Liver (tissue), 9 donors: ENCODE measurements around the gene THAP2. TPM values are rescaled to one million over a fixed set of nuclear protein-coding genes. Genes with fewer than 3 reads are reported as not detected.

ENCODE experiments used
- DNase-seq: peaks from one replicate; pipeline ENCODE4 v3.0.0-alpha.2; 2017; ENCODE audit warnings: low spot score
- H3K27ac ChIP-seq, 2 donors: one replicate each; pipeline ENCODE4 v1.7.0; 2013; ENCODE audit warnings: inconsistent platforms in 2 of 2, low read length in 2 of 2, control low read depth in 1 of 2, low read depth in 1 of 2, mild to moderate bottlenecking in 1 of 2
- H3K27me3 ChIP-seq, 4 donors: one replicate each; pipeline versions ENCODE4 v1.6.1 to v1.7.0; 2013; ENCODE audit warnings: low read length in 3 of 4, inconsistent platforms in 1 of 4, mild to moderate bottlenecking in 1 of 4, moderate library complexity in 1 of 4; ENCODE audit not compliant: control insufficient read depth in 4 of 4, insufficient read depth in 4 of 4
- H3K36me3 ChIP-seq, 4 donors: one replicate each; pipeline versions ENCODE4 v1.6.1 to v1.7.0; 2013; ENCODE audit warnings: low read length in 3 of 4, mild to moderate bottlenecking in 3 of 4, low read depth in 1 of 4, moderate library complexity in 1 of 4; ENCODE audit not compliant: control insufficient read depth in 4 of 4, insufficient read depth in 3 of 4
- H3K4me1 ChIP-seq, 4 donors: one replicate each; pipeline versions ENCODE4 v1.6.1 to v1.7.0; 2013; ENCODE audit warnings: low read length in 3 of 4, mild to moderate bottlenecking in 3 of 4, moderate library complexity in 1 of 4; ENCODE audit not compliant: control insufficient read depth in 4 of 4, insufficient read depth in 4 of 4
- H3K4me3 ChIP-seq, 3 donors: one replicate each; pipeline versions ENCODE4 v1.6.1 to v1.7.0; 2013; ENCODE audit warnings: low read length in 3 of 3, control low read depth in 1 of 3, low read depth in 1 of 3, mild to moderate bottlenecking in 1 of 3
- H3K9ac ChIP-seq, 2 donors: one replicate each; pipeline ENCODE4 v1.7.0; 2013; ENCODE audit warnings: low read length in 2 of 2, mild to moderate bottlenecking in 2 of 2, moderate library complexity in 2 of 2, control low read depth in 1 of 2, low read depth in 1 of 2
- H3K9me3 ChIP-seq, 4 donors: one replicate each; pipeline versions ENCODE4 v1.6.1 to v1.7.0; 2013; ENCODE audit warnings: low read length in 3 of 4; ENCODE audit not compliant: control insufficient read depth in 4 of 4
- EGR1 ChIP-seq, 2 donors: IDR thresholded peaks; 2 replicates each; pipeline ENCODE4 v1.6.1; 2016 to 2018; ENCODE audit warnings: antibody characterized with exemption in 2 of 2, low read depth in 2 of 2
- FOXA1 ChIP-seq: IDR thresholded peaks from 2 replicates; pipeline ENCODE4 v1.6.1; 2016; ENCODE audit warnings: antibody characterized with exemption
- FOXA2 ChIP-seq: IDR thresholded peaks from 2 replicates; pipeline ENCODE4 v1.6.1; 2016; ENCODE audit warnings: antibody characterized with exemption
- GABPA ChIP-seq, 2 donors: IDR thresholded peaks in 1 of 2; conservative IDR thresholded peaks in 1 of 2; 2 replicates each; pipeline ENCODE4 v1.6.1; 2016; ENCODE audit warnings: antibody characterized with exemption in 2 of 2, mild to moderate bottlenecking in 1 of 2, moderate library complexity in 1 of 2
- HNF4A ChIP-seq, 2 donors: conservative IDR thresholded peaks; 2 replicates each; pipeline ENCODE4 v1.6.1; 2016; ENCODE audit warnings: antibody characterized with exemption in 2 of 2, mild to moderate bottlenecking in 2 of 2
- HNF4G ChIP-seq: IDR thresholded peaks from 2 replicates; pipeline ENCODE4 v1.6.1; 2016; ENCODE audit warnings: antibody characterized with exemption
- JUND ChIP-seq, 2 donors: IDR thresholded peaks; 2 replicates each; pipeline ENCODE4 v1.6.1; 2016; ENCODE audit warnings: antibody characterized with exemption in 2 of 2
- NR2F2 ChIP-seq: IDR thresholded peaks from 2 replicates; pipeline ENCODE4 v1.6.1; 2016; ENCODE audit warnings: antibody characterized with exemption
- RAD21 ChIP-seq, 2 donors: IDR thresholded peaks; 2 replicates each; pipeline ENCODE4 v1.6.1; 2016; ENCODE audit warnings: antibody characterized with exemption in 2 of 2, mild to moderate bottlenecking in 2 of 2
- RXRA ChIP-seq, 2 donors: IDR thresholded peaks; 2 replicates each; pipeline ENCODE4 v1.6.1; 2017 to 2018; ENCODE audit warnings: antibody characterized with exemption in 2 of 2, mild to moderate bottlenecking in 1 of 2
- SP1 ChIP-seq: IDR thresholded peaks from 2 replicates; pipeline ENCODE4 v1.6.1; 2018; ENCODE audit warnings: antibody characterized with exemption, mild to moderate bottlenecking
- TAF1 ChIP-seq: conservative IDR thresholded peaks from 2 replicates; pipeline ENCODE4 v1.6.1; 2016; ENCODE audit warnings: antibody characterized with exemption, mild to moderate bottlenecking
- YY1 ChIP-seq: IDR thresholded peaks from 2 replicates; pipeline ENCODE4 v1.6.1; 2016; ENCODE audit warnings: antibody characterized with exemption, mild to moderate bottlenecking
- WGBS: extraction: QIAGEN DNeasy Blood & Tissue Kit; methylation state at CpG from one replicate; pipeline ENCODE4 v1.1.7; 2013; 5-methylcytosine and 5-hydroxymethylcytosine counted together
- polyA plus RNA-seq, 2 donors: library from polyadenylated mRNA; stranded (reverse) in 1 of 2; unstranded in 1 of 2; fragments of 200-250 nt in 1 of 2; fragments of >200 nt in 1 of 2; fragmentation: Nextera tagmentation in 1 of 2; extraction: Ambion mirVana in 1 of 2; gene quantifications; one replicate each; pipeline versions ENCODE4 v1.2.1 to v1.2.3, GENCODE V29; 2013 to 2015
- total RNA-seq, 2 donors: library from RNA; depleted of rRNA; stranded (reverse); fragments of >200 nt; gene quantifications; one replicate each; pipeline ENCODE4 v1.2.3, GENCODE V29; 2014
- TF ChIP-seq, protein P1 (sequence below): IDR thresholded peaks from 2 replicates; pipeline ENCODE4 v1.6.1; 2016; ENCODE audit warnings: antibody characterized with exemption
- TF ChIP-seq, protein P2 (sequence below): IDR thresholded peaks from 2 replicates; pipeline ENCODE4 v1.6.1; 2016; ENCODE audit warnings: antibody characterized with exemption
- TF ChIP-seq, protein P3 (sequence below): fragments of 150-350 bp; IDR thresholded peaks from 2 replicates; pipeline ENCODE4 v1.5.1; 2017; ENCODE audit warnings: improper control_type of control experiment, low read depth, low read length; ENCODE audit not compliant: missing input control
- TF ChIP-seq, protein P4 (sequence below): IDR thresholded peaks from 2 replicates; pipeline ENCODE4 v1.6.1; 2016; ENCODE audit warnings: antibody characterized with exemption, mild to moderate bottlenecking
- TF ChIP-seq, protein P5 (sequence below): IDR thresholded peaks from 2 replicates; pipeline ENCODE4 v1.6.1; 2016; ENCODE audit warnings: antibody characterized with exemption
- donor health status: healthy.
- donor health status: healthy.
- donor health status: healthy.
- donor health status: healthy.
- donor health status: healthy.

Gene THAP2
- total and polyA plus RNA-seq, 4 donors, result 0.82 to 2.5 (median 1.5) TPM

DNA sequence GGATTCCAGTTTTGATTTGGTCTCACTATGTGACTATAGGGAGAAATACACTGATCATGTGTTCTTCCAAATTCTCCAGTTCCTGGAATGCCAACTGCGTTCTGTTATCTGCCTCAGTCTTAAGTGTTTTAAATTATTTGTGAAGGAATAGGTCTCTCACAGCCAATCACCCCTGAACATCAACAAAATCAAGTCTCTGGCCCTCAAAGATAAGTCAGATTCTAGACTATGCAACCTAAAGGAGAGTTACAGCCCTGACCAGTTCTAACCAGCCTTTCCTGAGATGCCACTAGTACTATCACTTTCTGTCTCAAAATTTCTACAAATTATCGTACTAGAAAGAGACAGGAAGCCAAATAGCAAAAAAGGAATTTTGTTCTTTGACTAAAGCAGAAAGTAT is 22.7 kb upstream of the THAP2 start:
- H3K27me3 ChIP-seq, result no peaks in the 10 kb centered on the region
- WGBS, result 89% methylated on average over 2 of the region's 2 CpGs
- no peak overlapping the region for H3K9ac ChIP-seq
- H3K4me3 ChIP-seq, result no peak overlapping the region
- DNase-seq, result no peak
- H3K27ac ChIP-seq, result no peak overlapping the region
- no peaks in the 10 kb centered on the region for H3K9me3 ChIP-seq
- H3K4me1 ChIP-seq, result no peaks in the 10 kb centered on the region
- TF ChIP-seq, protein P1, sequence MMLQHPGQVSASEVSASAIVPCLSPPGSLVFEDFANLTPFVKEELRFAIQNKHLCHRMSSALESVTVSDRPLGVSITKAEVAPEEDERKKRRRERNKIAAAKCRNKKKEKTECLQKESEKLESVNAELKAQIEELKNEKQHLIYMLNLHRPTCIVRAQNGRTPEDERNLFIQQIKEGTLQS, result no peak
- TF ChIP-seq JUND (IDR thresholded peaks at IDR 0.05) (no peak), FOXA2 (no peak), SP1 (no peak), HNF4G (no peak), EGR1 (IDR thresholded peaks at IDR 0.05; ENCODE audit: low read depth in 2 of 2) (no peak), RAD21 (IDR thresholded peaks at IDR 0.05) (no peak), YY1 (no peak), HNF4A (conservative IDR thresholded peaks at IDR 0.05) (no peak), TAF1 (no peak), NR2F2 (no peak), RXRA (IDR thresholded peaks at IDR 0.05) (no peak), GABPA (IDR thresholded peaks at IDR 0.05 in 1 of 2, conservative IDR thresholded peaks at IDR 0.05 in 1 of 2) (no peak), FOXA1 (no peak)
- TF ChIP-seq, protein P2, sequence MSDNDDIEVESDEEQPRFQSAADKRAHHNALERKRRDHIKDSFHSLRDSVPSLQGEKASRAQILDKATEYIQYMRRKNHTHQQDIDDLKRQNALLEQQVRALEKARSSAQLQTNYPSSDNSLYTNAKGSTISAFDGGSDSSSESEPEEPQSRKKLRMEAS, result no peak
- TF ChIP-seq, protein P3, sequence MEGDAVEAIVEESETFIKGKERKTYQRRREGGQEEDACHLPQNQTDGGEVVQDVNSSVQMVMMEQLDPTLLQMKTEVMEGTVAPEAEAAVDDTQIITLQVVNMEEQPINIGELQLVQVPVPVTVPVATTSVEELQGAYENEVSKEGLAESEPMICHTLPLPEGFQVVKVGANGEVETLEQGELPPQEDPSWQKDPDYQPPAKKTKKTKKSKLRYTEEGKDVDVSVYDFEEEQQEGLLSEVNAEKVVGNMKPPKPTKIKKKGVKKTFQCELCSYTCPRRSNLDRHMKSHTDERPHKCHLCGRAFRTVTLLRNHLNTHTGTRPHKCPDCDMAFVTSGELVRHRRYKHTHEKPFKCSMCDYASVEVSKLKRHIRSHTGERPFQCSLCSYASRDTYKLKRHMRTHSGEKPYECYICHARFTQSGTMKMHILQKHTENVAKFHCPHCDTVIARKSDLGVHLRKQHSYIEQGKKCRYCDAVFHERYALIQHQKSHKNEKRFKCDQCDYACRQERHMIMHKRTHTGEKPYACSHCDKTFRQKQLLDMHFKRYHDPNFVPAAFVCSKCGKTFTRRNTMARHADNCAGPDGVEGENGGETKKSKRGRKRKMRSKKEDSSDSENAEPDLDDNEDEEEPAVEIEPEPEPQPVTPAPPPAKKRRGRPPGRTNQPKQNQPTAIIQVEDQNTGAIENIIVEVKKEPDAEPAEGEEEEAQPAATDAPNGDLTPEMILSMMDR, result no peak
- TF ChIP-seq, protein P4, sequence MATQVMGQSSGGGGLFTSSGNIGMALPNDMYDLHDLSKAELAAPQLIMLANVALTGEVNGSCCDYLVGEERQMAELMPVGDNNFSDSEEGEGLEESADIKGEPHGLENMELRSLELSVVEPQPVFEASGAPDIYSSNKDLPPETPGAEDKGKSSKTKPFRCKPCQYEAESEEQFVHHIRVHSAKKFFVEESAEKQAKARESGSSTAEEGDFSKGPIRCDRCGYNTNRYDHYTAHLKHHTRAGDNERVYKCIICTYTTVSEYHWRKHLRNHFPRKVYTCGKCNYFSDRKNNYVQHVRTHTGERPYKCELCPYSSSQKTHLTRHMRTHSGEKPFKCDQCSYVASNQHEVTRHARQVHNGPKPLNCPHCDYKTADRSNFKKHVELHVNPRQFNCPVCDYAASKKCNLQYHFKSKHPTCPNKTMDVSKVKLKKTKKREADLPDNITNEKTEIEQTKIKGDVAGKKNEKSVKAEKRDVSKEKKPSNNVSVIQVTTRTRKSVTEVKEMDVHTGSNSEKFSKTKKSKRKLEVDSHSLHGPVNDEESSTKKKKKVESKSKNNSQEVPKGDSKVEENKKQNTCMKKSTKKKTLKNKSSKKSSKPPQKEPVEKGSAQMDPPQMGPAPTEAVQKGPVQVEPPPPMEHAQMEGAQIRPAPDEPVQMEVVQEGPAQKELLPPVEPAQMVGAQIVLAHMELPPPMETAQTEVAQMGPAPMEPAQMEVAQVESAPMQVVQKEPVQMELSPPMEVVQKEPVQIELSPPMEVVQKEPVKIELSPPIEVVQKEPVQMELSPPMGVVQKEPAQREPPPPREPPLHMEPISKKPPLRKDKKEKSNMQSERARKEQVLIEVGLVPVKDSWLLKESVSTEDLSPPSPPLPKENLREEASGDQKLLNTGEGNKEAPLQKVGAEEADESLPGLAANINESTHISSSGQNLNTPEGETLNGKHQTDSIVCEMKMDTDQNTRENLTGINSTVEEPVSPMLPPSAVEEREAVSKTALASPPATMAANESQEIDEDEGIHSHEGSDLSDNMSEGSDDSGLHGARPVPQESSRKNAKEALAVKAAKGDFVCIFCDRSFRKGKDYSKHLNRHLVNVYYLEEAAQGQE, result no peak
- TF ChIP-seq, protein P5, sequence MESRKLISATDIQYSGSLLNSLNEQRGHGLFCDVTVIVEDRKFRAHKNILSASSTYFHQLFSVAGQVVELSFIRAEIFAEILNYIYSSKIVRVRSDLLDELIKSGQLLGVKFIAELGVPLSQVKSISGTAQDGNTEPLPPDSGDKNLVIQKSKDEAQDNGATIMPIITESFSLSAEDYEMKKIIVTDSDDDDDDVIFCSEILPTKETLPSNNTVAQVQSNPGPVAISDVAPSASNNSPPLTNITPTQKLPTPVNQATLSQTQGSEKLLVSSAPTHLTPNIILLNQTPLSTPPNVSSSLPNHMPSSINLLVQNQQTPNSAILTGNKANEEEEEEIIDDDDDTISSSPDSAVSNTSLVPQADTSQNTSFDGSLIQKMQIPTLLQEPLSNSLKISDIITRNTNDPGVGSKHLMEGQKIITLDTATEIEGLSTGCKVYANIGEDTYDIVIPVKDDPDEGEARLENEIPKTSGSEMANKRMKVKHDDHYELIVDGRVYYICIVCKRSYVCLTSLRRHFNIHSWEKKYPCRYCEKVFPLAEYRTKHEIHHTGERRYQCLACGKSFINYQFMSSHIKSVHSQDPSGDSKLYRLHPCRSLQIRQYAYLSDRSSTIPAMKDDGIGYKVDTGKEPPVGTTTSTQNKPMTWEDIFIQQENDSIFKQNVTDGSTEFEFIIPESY, result no peak
- H3K36me3 ChIP-seq, result peaks cover 10 to 55% (median 37%) of the 10 kb centered on the region in 4 donors
